ENCODE data around the gene SMG9. TPM values are rescaled to one million over a fixed set of nuclear protein-coding genes. Genes with fewer than 3 reads are reported as not detected.

Gene SMG9
- total and polyA plus RNA-seq, 2 experiments from 2014 or later, result 54.1 to 59.5 TPM

- Histone ChIP-seq H3K27me3 (peaks cover 14% of the 10 kb centered on the region), H3K4me3 (no peak overlapping the region), H3K4me1 (ENCODE audit: low read depth) (no peaks in the 10 kb centered on the region), H3K36me3 (no peaks in the 10 kb centered on the region), H3K9me3 (ENCODE audit: low read depth) (no peaks in the 10 kb centered on the region), H3K27ac (no peak overlapping the region)
- no peak for TF ChIP-seq CTCF (IDR thresholded peaks at IDR 0.05; ENCODE audit: low read depth, low read length)
- no peak for DNase-seq (ENCODE audit: low read depth in 1 of 2, low spot score in 1 of 2)
Measured at GRCh38 chr19:43782311-43782660, 27.5 kb upstream of the SMG9 start.

GRCh38 chr19:43781630-43782310 is 27.0 kb upstream of the SMG9 start:
- Histone ChIP-seq H3K4me1 (ENCODE audit: low read depth) (no peaks in the 10 kb centered on the region), H3K9me3 (ENCODE audit: low read depth) (no peaks in the 10 kb centered on the region), H3K27me3 (peaks cover 20% of the 10 kb centered on the region), H3K27ac (no peak overlapping the region), H3K36me3 (no peaks in the 10 kb centered on the region), H3K4me3 (no peak overlapping the region)
- TF ChIP-seq CTCF (IDR thresholded peaks at IDR 0.05; ENCODE audit: low read depth, low read length), result no peak
- DNase-seq (ENCODE audit: low read depth in 1 of 2, low spot score in 1 of 2), result no peak

GRCh38 chr19:43780706-43781525 is 26.2 kb upstream of the SMG9 start, which contains the start of gene KCNN4:
KCNN4 (minus strand) TSS chr19:43780973; CDS start chr19:43780861, 112 bp downstream.
- Histone ChIP-seq H3K4me1 (ENCODE audit: low read depth) (no peaks in the 10 kb centered on the region), H3K27me3 (peaks cover 28% of the 10 kb centered on the region), H3K9me3 (ENCODE audit: low read depth) (no peaks in the 10 kb centered on the region), H3K4me3 (no peak within 1 kb of the TSS), H3K27ac (no peak within 1 kb of the TSS), H3K36me3 (no peaks in the 10 kb centered on the region)
- no peak for DNase-seq (ENCODE audit: low read depth in 1 of 2, low spot score in 1 of 2)
- no peak for TF ChIP-seq CTCF (IDR thresholded peaks at IDR 0.05; ENCODE audit: low read depth, low read length)

- H3K9me3 ChIP-seq (ENCODE audit: low read depth), result no peaks in the 10 kb centered on the region
- DNase-seq (ENCODE audit: low read depth in 1 of 2, low spot score in 1 of 2), result no peak
- peak; percentile 5 for TF ChIP-seq CTCF (IDR thresholded peaks at IDR 0.05; ENCODE audit: low read depth, low read length)
- H3K4me1 ChIP-seq (ENCODE audit: low read depth), result peaks cover 2% of the 10 kb centered on the region
- no peak overlapping the region for H3K4me3 ChIP-seq
- peaks cover 35% of the 10 kb centered on the region for H3K27me3 ChIP-seq
- no peaks in the 10 kb centered on the region for H3K36me3 ChIP-seq
- no peak overlapping the region for H3K27ac ChIP-seq
Measured at GRCh38 chr19:43779820-43780219, 25.1 kb upstream of the SMG9 start.

- Histone ChIP-seq H3K27me3 (peaks cover 38% of the 10 kb centered on the region), H3K9me3 (ENCODE audit: low read depth) (no peaks in the 10 kb centered on the region), H3K27ac (no peak overlapping the region), H3K4me3 (no peak overlapping the region), H3K4me1 (ENCODE audit: low read depth) (peaks cover 4% of the 10 kb centered on the region), H3K36me3 (no peaks in the 10 kb centered on the region)
- DNase-seq (ENCODE audit: low read depth in 1 of 2, low spot score in 1 of 2), result no peak
- TF ChIP-seq CTCF (IDR thresholded peaks at IDR 0.05; ENCODE audit: low read depth, low read length), result no peak
Measured at GRCh38 chr19:43779147-43779819, 24.5 kb upstream of the SMG9 start.
